HCT116 (cell line): ENCODE data around the gene CCDC159.

Experiments used
- CTCF ChIP-seq, 3 experiments: fragments of 200-600 bp in 1 of 3; sonication (generic) in 1 of 3; IDR thresholded peaks in 2 of 3; conservative IDR thresholded peaks in 1 of 3; 2 replicates each; pipeline ENCODE4 v1.5.1; 2012 to 2017; ENCODE audit warnings: low read depth in 2 of 3, low read length in 2 of 3, antibody characterized with exemption in 1 of 3, borderline replicate concordance in 1 of 3, control low read depth in 1 of 3, mild to moderate bottlenecking in 1 of 3, mixed read lengths in 1 of 3, mixed run types in 1 of 3, moderate library complexity in 1 of 3; ENCODE audit not compliant: insufficient read depth in 1 of 3
- EGR1 ChIP-seq: IDR thresholded peaks from 2 replicates; pipeline ENCODE4 v1.6.1; 2012; ENCODE audit warnings: low read depth
- EZH2 ChIP-seq: fragments of 200-600 bp; sonication (generic); IDR thresholded peaks from 2 replicates; pipeline ENCODE4 v1.6.1; 2017; ENCODE audit warnings: antibody characterized with exemption, mixed run types
- POLR2A ChIP-seq: IDR thresholded peaks from 2 replicates; pipeline ENCODE4 v1.7.0; 2011; ENCODE audit warnings: borderline replicate concordance; ENCODE audit not compliant: insufficient read depth, insufficient read length; ENCODE audit errors: extremely low read depth
- POLR2AphosphoS5 ChIP-seq: IDR thresholded peaks from 2 replicates; pipeline ENCODE4 v1.6.1; 2011; ENCODE audit warnings: mild to moderate bottlenecking, low read depth, low read length, moderate library complexity
- SP1 ChIP-seq: IDR thresholded peaks from 2 replicates; pipeline ENCODE4 v1.6.1; 2012; ENCODE audit warnings: low read depth
- TCF7L2 ChIP-seq: IDR thresholded peaks from 2 replicates; pipeline ENCODE4 v1.7.0; 2011; ENCODE audit warnings: borderline replicate concordance, inconsistent platforms; ENCODE audit not compliant: insufficient read depth, insufficient read length; ENCODE audit errors: extremely low read depth
- TF ChIP-seq, protein P1 (sequence below): IDR thresholded peaks from 2 replicates; pipeline ENCODE4 v1.6.1; 2012

- TF ChIP-seq CTCF (IDR thresholded peaks at IDR 0.05 in 2 of 3, conservative IDR thresholded peaks at IDR 0.05 in 1 of 3; ENCODE audit: borderline replicate concordance in 1 of 3, insufficient read depth in 1 of 3, low read depth in 2 of 3, low read length in 2 of 3) (no peak), POLR2AphosphoS5 (no peak), SP1 (no peak), EZH2 (no peak), POLR2A (no peak), TCF7L2 (no peak), EGR1 (no peak)
- TF ChIP-seq, protein P1, sequence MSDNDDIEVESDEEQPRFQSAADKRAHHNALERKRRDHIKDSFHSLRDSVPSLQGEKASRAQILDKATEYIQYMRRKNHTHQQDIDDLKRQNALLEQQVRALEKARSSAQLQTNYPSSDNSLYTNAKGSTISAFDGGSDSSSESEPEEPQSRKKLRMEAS: no peak
Observed at GRCh38 chr19:11401808-11402543, 55.7 kb downstream of the CCDC159 start.
